Activated CD4-positive, alpha-beta T cell treated with anti-CD3 and anti-CD28 coated beads for 24 hours (primary cell): ENCODE data around the gene SCAANT1.

Experiments
- DNase-seq, 2 donors: peaks; one replicate each; pipeline ENCODE4 v3.0.0-alpha.2; 2020; ENCODE audit warnings: low read depth in 2 of 2

The SCAANT1 gene

DNA sequence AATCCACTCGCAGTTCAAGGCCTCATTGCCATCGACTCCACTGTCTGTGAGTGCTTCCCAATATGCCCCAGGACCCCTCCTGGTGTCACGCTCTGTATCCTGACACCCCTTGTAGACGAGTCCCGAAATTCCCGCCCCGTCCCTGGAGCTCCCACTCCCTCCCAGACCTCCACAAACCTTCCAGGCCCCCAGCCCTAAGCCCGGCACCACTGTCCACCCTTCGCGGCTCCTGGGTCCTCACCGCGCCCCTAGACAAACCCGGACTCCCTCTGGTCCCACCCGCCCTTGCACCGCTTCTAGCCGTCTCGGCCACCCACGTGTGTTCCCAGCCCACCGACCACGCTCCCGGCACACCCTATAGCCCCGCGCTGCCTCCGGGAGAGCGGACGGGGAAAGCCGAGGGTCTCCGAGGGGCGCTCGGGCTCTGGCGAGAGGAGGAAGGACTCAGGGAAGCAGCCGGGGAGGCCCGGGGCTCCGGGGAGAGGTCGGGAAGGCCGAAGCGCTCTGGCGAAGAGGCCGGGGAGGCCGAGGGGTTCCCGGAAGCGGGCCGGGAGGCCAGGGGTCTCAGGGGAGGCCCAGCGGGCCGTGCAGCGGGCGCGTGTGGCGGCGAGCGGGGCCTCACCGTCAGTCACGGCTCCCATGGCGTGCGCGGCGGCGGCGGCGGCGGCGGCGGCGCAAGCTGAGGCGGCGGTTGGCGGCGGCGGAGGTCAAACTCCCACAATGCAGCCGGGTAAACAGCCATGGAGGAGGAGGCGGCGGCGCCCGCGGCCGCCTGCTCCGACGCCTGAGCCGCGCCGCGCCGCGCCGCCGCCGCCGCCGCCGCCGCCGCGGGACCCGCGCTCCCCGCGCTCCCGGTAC, 48.8 kb downstream of the SCAANT1 start, which contains the start of the genes ATXN7 and THOC7:
TSS of gene ATXN7 (plus strand) at position 718 of the 858 bp plus-strand sequence. CDS start 48,732 bp downstream, outside the sequence.
TSS of gene THOC7 (minus strand) at position 656 of the 858 bp plus-strand sequence. CDS start at position 641, 15 bp downstream.
- DNase-seq = peak; percentile 36 to 44

DNA sequence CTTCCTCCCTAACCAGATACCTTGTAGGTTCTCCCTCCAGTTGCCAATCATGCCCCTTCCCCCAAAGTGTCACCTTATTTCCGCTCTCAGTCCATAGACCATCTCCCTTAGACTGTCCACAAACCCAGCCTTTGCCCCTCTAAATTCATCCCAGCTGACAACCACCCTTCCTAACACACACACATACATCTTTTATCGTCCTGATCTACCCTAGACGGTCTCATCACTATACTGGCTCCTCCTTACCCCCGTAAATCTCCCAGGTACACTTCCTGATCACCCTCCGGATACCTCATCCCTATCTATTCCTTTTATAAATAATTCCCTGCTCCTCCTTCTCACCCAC, 49.4 kb downstream of the SCAANT1 start:
- no peak for DNase-seq
